Globus pallidus (tissue), 1 donor: ENCODE results near the gene PHOX2B.
"Not testable (repeated sequence)": the region's sequence is repeated elsewhere in the genome, so short reads cannot be mapped to it uniquely, and the experiment has no call there.

Experiments used
- DNase-seq: peaks from one replicate; pipeline ENCODE4 v3.0.0-alpha.2; 2015; ENCODE audit warnings: low spot score

PHOX2B gene

DNA sequence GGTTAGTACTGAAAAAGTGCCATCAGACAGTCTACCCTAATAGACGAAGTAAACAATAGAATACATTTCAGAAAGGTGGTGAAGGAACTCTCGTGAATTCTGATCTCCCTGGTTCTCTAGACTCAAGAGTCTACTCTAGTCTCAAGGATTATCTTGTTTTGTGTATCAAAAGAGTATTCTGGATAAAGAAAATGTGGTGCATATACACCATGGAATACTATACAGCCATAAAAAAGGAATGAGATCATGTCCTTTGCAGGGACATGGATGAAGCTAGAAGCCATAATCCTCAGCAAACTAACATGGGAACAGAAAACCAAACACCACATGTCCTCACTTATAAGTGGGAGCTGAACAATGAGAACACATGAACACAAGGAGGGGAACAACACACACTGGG is 36.9 kb downstream of the PHOX2B start:
- not testable (repeated sequence) for DNase-seq

DNA sequence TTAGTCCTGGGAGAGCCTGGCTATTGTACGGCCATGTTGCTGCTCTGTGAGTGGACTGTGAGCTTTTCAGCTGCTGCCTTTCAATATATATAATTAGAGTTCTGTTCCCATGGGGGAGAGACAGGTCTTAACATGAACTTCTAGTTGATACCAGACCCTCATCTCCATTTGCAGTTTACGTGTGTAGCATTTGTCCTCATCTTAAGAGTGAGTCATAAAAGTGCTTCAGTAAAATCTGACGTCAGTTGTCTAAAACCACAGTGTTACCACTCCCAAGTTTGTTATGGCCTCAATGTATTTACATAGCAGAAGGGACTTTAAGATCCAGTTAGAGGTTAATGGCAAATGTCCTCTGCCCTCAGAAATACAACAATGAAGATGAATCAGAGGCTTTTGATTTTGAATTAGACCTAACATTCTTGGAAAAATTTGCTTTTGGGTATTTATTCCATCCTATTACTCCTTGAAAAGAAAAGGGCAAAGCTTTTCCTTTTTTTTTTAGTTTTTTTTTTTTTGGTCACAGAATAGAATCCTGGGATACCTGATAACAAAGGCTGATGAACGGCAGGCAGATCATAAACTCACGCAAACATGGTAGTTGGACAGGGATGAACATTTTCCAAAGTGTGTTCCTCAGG is 38.6 kb downstream of the PHOX2B start:
- no peak for DNase-seq

DNA sequence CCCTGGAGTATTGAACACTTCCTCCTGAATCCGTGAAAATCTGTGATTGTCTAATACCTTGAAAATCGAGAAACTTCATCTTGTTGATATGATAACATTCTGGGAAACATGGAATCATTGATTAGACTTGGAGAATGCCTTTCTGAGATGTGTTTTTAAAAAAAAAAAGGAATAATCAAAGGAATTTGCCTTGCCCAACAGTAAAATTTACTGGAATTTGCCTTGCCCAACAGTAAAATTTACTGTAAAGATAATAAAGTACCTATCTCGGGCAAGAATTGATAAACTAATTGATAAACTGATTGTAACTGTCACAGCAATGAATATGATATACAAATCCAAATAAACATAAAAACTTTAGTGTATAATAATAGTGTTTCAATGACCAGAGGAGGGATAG is 44.7 kb downstream of the PHOX2B start:
- DNase-seq, result no peak

DNA sequence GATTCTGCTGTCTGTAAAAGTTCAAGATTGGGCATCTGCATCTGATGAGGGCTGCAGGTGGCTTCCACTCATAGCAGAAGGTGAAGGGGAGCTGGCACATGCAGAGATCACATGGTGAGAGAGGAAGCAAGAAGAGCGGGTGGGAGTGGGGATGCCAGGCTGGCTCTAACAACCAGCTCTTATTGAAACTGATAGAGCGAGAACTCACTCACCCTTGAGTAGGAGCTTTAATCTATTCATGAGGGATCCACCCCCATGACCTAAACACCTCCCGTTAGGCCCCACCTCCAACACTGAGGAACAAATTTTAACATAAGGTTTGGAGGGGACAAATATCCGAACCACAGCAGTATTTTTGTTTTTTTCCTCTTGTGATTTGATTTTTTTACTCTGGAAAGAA is 45.8 kb downstream of the PHOX2B start:
- DNase-seq, result no peak

DNA sequence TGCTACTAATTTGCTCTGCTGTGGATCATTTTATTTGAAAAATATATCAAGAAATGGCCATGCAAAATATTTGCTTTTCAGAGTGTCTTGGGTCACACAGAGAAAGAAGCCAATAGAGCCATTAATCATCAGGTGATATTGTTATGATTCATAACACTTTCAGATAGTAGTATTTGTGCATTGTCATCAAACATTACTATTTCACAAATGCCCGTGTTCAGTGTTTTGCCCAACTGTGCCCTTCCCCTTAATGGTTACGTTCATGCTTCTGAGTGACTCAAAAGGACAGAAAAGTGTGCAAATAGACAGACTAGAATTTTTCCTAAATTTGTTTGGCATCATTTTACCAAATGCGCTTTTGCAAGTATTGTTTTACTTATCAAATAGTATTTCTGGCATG is 46.5 kb downstream of the PHOX2B start:
- no peak for DNase-seq

DNA sequence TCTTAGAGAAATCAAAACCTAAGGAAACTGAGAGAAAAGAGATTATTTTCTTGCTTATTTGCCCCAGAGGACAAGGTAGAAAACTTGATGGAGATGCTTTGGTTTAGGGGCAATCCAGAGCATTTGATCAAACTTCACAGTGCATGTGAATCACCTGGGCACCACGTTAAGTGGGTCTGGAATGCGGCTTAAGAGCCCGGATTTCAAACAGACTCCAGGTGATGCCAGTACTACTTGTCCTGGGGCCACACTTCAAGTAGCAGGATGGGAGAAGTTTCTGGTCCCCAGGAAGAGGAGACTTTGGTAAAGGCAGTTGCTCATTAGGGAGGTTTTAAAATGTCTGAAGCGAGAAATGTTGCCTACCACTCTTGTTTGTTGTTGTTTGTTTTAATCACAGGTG is 51.8 kb downstream of the PHOX2B start:
- DNase-seq, result no peak

DNA sequence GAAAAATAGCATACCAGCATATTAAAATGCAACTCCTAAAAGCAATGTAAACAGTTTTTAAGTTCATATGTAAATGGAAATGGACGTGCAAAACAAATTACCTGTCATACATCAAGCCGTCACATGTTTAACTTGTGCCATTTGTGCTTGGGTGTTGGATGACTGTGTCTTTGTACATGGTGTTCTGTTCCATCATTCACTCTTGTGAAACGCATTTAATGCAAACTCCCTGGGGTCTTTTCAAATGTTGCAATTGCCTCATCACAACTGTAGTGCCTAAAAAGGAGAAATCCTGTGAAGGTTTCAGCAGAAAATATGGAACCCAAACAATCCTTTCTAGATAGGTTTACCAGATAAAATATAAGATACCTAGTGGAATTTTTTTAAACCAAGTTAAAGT is 52.4 kb downstream of the PHOX2B start:
- DNase-seq, result no peak
